Testis (tissue), 2 donors: ENCODE results near the gene KRT6A.

ENCODE experiments used
- CTCF ChIP-seq, 3 experiments: fragments of 450-650 bp in 2 of 3; fragments of 200-600 bp in 1 of 3; sonication (generic) in 1 of 3; IDR thresholded peaks; one replicate each; pipeline ENCODE4 v1.5.1; 2016 to 2019; ENCODE audit warnings: antibody characterized with exemption in 3 of 3, mild to moderate bottlenecking in 2 of 3, moderate library complexity in 1 of 3
- POLR2A ChIP-seq: fragments of 450-650 bp; IDR thresholded peaks from one replicate; pipeline ENCODE4 v1.6.1; 2017; ENCODE audit warnings: antibody characterized with exemption, mild to moderate bottlenecking, moderate library complexity

- TF ChIP-seq POLR2A (no peak), CTCF (IDR thresholded peaks at IDR 0.05) (no peak)
These were observed 23.1 kb upstream of the KRT6A start for GRCh38 chr12:52515927-52516831.
